GM19035 (cell line): ENCODE measurements around the gene MPST.

Source experiments
- ATAC-seq: cut with Tn5 transposase; IDR thresholded peaks from one replicate; pipeline ENCODE4 v1.9.1; 2021; ENCODE audit not compliant: unreplicated experiment

Gene MPST

GRCh38 chr22:37021710-37022482 lies 2.4 kb downstream of the MPST start:
- no peak for ATAC-seq

DNA sequence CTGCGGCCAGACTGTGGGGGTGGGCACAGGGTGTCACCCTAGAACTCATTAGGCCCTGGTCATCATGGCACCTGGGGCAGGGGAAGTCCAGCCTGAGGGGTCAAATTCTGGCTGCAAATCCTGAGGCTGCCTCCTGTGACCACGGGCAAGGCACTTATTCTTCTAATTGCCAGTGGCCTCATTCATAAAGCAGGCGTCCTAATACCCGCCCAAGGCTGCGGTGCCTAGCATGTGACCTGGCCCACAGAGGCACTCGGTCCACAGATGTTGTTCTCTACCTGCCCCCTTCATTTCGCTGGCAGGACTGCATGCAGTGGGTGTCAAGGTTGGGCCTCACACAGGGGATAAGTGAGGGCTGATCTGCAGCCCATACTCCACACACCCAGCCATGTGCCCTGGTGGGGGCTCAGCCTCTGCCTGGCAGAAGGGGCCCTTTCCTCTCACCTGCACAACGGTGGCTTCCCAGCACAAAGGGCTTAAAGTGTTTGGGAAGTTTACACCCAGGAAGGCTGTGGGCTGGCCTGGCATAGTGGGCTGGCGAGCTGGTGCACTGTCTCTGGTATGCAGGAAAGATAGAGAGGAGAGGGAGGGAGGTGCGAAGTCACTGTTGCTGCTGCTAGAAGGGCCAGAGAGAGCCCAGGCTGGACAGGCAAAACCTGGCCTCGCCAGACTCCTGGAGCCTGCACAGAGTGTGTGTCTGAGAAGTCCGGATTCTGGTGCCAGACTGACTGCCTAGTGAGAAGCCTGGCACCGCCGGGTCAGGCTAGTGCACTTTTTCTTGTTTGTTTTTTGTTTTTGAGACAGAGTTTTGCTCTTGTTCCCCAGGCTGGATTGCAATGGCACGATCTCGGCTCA lies 3.2 kb downstream of the MPST start:
- ATAC-seq = no peak

DNA sequence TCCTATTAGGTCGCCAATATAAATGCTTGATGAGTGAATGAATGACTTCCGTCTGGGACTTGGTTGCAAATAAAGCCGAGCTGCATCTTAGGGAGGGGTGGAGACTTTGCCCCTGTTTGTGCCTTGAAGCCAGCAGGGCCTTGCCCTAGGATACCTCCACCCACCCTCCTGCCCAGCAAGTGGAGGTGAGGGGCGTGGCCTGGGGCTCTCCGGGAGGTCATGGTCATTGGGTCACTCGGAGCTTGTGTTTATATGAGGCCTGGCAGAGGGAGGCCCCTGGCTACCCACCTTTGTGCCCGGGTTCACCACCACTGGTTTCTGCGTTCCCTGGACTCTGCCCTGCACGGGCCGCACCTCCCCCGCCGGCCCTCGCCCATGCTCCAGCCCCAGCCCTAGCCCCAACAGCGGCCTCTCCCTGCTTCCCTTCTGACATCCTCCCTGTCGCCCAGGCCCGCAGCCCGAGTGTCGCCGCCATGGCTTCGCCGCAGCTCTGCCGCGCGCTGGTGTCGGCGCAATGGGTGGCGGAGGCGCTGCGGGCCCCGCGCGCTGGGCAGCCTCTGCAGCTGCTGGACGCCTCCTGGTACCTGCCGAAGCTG lies 4.3 kb downstream of the MPST start:
- ATAC-seq = no peak

- ATAC-seq = no peak
These were observed 5.0 kb downstream of the MPST start for GRCh38 chr22:37024339-37025157.

- no peak for ATAC-seq
These were observed 6.0 kb downstream of the MPST start for GRCh38 chr22:37025500-37026070.

DNA sequence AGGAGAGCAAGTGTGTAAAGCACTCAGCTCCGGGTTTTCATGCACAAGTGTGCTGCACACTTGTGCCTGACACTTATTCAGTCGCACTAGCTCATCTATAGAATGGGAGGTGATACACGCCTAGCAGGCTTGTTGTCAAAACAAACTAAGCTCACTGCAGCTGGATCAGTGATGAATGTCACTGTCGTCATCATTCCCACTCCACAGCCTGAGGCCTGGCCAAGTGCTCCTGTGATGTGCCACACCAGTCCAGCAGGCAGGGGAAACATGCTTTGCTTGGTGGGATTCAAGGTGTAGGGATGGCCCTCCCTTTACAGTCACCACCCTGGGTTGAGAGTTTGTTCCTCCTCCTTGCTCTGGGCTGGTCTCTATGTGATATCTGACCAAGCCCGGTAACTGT lies 6.8 kb downstream of the MPST start:
- no peak for ATAC-seq

DNA sequence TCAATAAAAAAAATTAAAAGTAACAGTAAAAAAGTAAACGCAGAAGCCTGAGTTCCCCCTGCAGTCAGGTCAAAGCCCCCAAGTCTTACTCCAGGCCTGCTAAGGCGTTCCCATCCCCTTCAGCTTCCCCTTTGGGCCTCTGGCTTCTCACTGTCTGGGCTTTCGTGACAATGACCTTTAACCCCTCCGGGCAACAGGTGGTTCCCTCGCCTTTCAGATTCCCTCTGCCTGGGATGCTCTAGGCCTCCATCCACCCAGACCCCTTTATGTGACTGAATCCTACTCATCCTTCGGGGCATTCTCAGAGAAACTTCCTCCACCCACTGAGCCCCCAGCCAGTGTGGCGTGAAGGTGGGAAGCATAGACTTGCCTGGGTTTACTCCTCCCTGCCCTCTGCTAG lies 8.0 kb downstream of the MPST start:
- no peak for ATAC-seq

DNA sequence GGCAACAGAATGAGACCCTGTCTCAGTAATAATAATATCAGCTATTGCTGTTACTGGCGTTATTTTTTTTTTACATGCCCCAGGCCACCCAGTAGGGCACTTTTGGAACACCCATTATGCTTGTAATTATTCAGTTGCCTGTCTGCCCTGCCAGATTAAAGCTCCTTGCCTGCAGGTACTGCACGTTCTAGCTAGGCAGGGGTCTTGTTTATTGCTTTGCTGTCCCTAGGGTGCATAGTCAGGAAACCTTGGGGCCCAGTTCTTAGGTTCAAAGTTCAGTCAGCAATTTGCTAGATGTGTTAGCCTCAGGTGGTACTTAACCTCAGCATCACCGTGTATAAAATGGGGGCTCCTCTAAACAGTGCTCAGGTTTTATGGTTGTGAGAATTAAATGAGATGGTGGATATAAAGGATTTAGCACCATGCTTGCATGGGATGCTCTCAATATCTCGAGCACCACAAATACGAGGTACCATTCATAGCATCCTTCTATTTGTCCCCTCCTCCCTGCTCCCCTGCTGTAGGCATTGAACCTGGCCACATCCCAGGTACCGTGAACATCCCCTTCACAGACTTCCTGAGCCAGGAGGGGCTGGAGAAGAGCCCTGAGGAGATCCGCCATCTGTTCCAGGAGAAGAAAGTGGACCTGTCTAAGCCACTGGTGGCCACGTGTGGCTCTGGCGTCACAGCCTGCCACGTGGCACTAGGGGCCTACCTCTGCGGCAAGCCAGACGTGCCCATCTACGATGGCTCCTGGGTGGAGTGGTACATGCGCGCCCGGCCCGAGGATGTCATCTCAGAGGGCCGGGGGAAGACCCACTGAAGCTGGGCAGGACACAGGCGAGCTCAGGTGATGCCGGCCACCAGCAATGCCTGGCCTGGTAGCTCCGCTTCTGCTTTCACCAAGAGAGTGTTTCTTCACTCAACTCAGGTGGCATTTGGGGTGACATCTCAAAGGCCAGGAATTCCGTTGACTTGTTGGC lies 9.4 kb downstream of the MPST start:
- no peak for ATAC-seq

- no peak for ATAC-seq
These were observed 11.2 kb downstream of the MPST start for GRCh38 chr22:37030560-37031281.

DNA sequence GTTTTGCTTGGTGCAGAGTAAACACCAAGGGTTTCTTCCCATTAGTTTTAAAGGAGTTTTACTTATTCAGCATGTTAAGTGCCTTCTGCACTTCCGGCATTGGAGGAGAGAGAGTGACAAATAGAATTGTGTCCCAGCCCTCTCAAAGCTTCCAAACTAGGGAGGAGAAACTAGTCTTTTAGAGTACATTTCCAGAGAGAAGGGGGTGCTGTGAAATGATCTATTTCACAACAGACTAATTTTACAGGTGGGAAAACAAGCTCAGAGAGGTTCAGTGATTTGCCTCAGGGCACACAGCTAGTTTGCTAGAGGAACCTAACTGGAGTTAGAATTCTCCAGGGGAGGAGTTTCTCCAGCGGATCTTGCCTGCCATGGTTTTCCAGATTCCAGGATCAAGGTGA lies 12.6 kb downstream of the MPST start:
- no peak for ATAC-seq

- ATAC-seq = no peak
These were observed 13.3 kb downstream of the MPST start for GRCh38 chr22:37032535-37033460.

DNA sequence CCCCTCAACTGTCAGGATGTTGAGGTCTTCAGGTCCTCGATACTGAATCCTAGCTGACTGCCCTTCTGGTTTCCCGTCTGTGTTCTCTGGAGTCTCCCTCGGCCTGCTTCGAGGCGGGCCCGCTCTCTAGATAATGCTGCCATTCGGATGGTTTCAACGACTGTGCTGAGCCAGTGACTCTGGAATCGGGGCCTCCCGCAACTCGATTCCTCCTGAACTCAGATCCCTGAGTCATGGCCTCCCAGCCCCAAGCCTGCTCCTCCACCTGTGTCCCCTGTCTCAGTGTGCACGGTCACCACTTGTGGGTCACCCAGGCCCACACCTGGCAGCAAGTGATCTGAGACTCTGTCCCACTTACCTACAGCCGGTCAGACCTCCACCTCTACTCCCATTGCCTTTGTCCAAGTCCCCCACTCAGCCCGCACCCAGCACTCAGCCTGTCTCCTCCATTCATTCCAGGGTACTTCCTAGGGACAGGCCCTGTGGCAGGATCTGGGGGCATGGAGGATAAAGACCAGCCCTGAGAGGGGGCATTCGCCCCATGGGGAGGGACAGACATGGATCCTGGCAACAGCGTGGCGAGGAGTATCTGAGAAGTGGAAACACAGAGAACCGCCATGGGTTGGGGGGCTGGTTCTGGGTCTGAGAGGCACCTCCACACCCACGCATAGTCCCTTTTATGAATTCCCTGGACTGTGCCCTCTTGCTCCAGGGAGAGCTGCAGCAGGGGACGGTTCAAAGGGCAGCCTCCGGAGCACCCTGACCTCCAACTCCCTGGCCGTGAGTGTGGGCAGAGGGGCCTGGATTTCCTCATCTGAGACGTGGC lies 14.3 kb downstream of the MPST start:
- no peak for ATAC-seq

- ATAC-seq = no peak
These were observed 17.3 kb downstream of the MPST start for GRCh38 chr22:37036655-37037377.

DNA sequence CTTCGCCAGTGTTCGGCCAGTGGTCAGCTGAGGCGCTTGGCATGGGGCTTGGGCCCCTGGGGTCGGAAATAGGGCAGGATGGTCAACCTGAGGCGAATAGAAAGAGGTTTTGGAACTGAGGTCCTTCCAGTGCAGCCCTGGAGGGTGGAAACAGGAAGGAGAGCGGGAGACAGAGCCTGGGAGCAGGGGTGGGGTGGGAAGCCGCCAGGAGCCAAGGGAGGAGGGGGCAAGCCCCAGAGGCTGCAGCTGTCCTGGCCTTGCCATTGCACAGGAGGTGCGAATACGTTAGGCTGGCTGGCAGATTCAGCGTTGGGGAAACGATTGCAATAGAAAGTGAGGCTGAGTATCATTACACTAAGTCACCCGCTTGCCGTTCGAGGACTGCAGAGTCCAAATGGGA lies 18.1 kb downstream of the MPST start:
- no peak for ATAC-seq

GRCh38 chr22:37039466-37039865 lies 19.9 kb downstream of the MPST start:
- ATAC-seq = no peak

- ATAC-seq = no peak
These were observed 23.8 kb downstream of the MPST start for GRCh38 chr22:37043209-37043827.
